PC-9 (cell line): ENCODE measurements around the gene RIMS1. TPM values are rescaled to one million over a fixed set of nuclear protein-coding genes. Genes with fewer than 3 reads are reported as not detected.

ENCODE experiments used
- BruUV-seq: library from RNA; stranded (reverse); fragments of 400-500 nt; replicated peaks from 2 replicates; lab custom pipeline; 2021; lab: Mats Ljungman, UMichigan
- CTCF ChIA-PET: fragments of 300-600 bp; sonication (Branson Sonifier 250); formaldehyde crosslinking; loops from one replicate; lab custom pipeline; 2022; ENCODE audit warnings: antibody characterized with exemption; lab: Charles Lee
- POLR2A ChIA-PET: fragments of 300-600 bp; sonication (Branson Sonifier 250); formaldehyde crosslinking; loops from one replicate; lab custom pipeline; 2022; ENCODE audit warnings: antibody characterized with exemption; ENCODE audit not compliant: unreplicated experiment; lab: Charles Lee
- DNase-seq, 2 experiments: peaks; one replicate each; pipeline versions ENCODE4 v3.0.0 to v3.0.0-alpha.2; 2015 to 2022; ENCODE audit warnings: mixed read lengths in 1 of 2
- H2AFZ ChIP-seq: fragments of 200-600 bp; sonication (generic); 2 replicates; pipeline ENCODE4 v1.8.1; 2017; ENCODE audit warnings: antibody characterized with exemption
- H3F3A ChIP-seq: fragments of 200-600 bp; sonication (generic); 2 replicates; pipeline ENCODE4 v1.8.1; 2017; ENCODE audit warnings: antibody characterized with exemption, mild to moderate bottlenecking, low read depth; ENCODE audit not compliant: insufficient read depth
- H3K27ac ChIP-seq: fragments of 200-600 bp; sonication (generic); 2 replicates; pipeline ENCODE4 v1.6.1; 2016; ENCODE audit warnings: mixed run types
- H3K27me3 ChIP-seq: fragments of 200-600 bp; sonication (generic); 2 replicates; pipeline ENCODE4 v1.6.1; 2016; ENCODE audit warnings: low read depth, mixed run types; ENCODE audit not compliant: insufficient read depth
- H3K36me3 ChIP-seq: fragments of 200-600 bp; sonication (generic); 2 replicates; pipeline ENCODE4 v1.6.1; 2016; ENCODE audit warnings: low read depth, mixed run types
- H3K4me1 ChIP-seq: fragments of 200-600 bp; sonication (generic); replicated peaks from 2 replicates; pipeline ENCODE4 v1.6.1; 2016; ENCODE audit warnings: mixed run types; ENCODE audit not compliant: insufficient read depth
- H3K4me2 ChIP-seq: fragments of 200-600 bp; sonication (generic); 2 replicates; pipeline ENCODE4 v1.6.1; 2017; ENCODE audit warnings: mixed run types
- H3K4me3 ChIP-seq: fragments of 200-600 bp; sonication (generic); 2 replicates; pipeline ENCODE4 v1.6.1; 2016; ENCODE audit warnings: mixed run types
- H3K79me2 ChIP-seq: fragments of 200-600 bp; sonication (generic); 2 replicates; pipeline ENCODE4 v1.6.1; 2017; ENCODE audit warnings: low read depth, mixed run types
- H3K9me2 ChIP-seq: fragments of 200-600 bp; sonication (generic); 2 replicates; pipeline ENCODE4 v1.8.1; 2017; ENCODE audit warnings: mild to moderate bottlenecking; ENCODE audit not compliant: insufficient read depth
- H3K9me3 ChIP-seq: fragments of 200-600 bp; sonication (generic); 2 replicates; pipeline ENCODE4 v1.8.1; 2016; ENCODE audit warnings: low read depth; ENCODE audit not compliant: insufficient read depth
- H4K20me1 ChIP-seq: fragments of 200-600 bp; sonication (generic); 2 replicates; pipeline ENCODE4 v1.8.1; 2017; ENCODE audit not compliant: insufficient read depth
- EZH2 ChIP-seq: fragments of 200-600 bp; sonication (generic); IDR thresholded peaks from 2 replicates; pipeline ENCODE4 v1.8.0; 2017; ENCODE audit warnings: antibody characterized with exemption, low read depth
- intact Hi-C: fragments of 100-400 bp; cut with micrococcal nuclease; formaldehyde crosslinking; loops from one replicate; pipeline ENCODE4 v1.10.0; 2022; ENCODE audit not compliant: unreplicated experiment
- total RNA-seq: library from RNA; stranded (reverse); gene quantifications from 2 replicates; pipeline ENCODE4 v1.2.3, GENCODE V29; 2021
- TF ChIP-seq, protein P1 (sequence below): fragments of 200-600 bp; sonication (generic); conservative IDR thresholded peaks from 2 replicates; pipeline ENCODE4 v1.6.1; 2017; ENCODE audit warnings: mixed run types, antibody characterized with exemption, mild to moderate bottlenecking, moderate library complexity

Gene RIMS1
- total RNA-seq, 1 experiment from 2014 or later = not detected

DNA sequence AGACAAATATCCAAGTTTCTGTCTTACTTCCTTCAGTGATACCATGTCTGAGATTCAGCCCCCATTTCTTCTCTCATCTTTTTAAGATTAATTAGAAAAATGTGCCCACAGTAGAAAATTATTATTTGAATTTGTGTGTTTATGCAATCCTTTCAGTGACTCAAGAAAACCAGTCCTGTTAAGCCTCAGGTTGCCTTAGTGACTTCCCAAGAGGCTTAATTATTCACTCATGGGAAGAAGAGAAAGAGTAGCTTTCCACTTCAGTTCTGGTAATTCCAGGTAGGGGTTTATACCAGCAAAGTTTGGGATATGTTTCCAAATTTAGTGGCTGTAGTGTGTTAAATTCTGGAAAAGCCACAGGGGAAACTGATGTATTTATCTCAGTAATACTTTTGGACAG, 149.1 kb downstream of the RIMS1 start:
- no peak for TF ChIP-seq EZH2
- TF ChIP-seq, protein P1, sequence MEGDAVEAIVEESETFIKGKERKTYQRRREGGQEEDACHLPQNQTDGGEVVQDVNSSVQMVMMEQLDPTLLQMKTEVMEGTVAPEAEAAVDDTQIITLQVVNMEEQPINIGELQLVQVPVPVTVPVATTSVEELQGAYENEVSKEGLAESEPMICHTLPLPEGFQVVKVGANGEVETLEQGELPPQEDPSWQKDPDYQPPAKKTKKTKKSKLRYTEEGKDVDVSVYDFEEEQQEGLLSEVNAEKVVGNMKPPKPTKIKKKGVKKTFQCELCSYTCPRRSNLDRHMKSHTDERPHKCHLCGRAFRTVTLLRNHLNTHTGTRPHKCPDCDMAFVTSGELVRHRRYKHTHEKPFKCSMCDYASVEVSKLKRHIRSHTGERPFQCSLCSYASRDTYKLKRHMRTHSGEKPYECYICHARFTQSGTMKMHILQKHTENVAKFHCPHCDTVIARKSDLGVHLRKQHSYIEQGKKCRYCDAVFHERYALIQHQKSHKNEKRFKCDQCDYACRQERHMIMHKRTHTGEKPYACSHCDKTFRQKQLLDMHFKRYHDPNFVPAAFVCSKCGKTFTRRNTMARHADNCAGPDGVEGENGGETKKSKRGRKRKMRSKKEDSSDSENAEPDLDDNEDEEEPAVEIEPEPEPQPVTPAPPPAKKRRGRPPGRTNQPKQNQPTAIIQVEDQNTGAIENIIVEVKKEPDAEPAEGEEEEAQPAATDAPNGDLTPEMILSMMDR = no peak
- no peak overlapping the region for H3K4me3 ChIP-seq
- intact Hi-C loops = no loop called here
- CTCF ChIA-PET = no interaction called here
- BruUV-seq = no TSS peak
- no peaks in the 10 kb centered on the region for H3F3A ChIP-seq
- H3K27me3 ChIP-seq = no peaks in the 10 kb centered on the region
- POLR2A ChIA-PET = no interaction called here
- no peak for DNase-seq
- no peaks in the 10 kb centered on the region for H3K9me2 ChIP-seq
- H3K27ac ChIP-seq = no peak overlapping the region
- no peaks in the 10 kb centered on the region for H3K9me3 ChIP-seq
- no peaks in the 10 kb centered on the region for H3K4me1 ChIP-seq
- H4K20me1 ChIP-seq = no peaks in the 10 kb centered on the region
- H3K79me2 ChIP-seq = no peaks in the 10 kb centered on the region
- H3K4me2 ChIP-seq = no peak overlapping the region
- no peak overlapping the region for H2AFZ ChIP-seq
- no peaks in the 10 kb centered on the region for H3K36me3 ChIP-seq

DNA sequence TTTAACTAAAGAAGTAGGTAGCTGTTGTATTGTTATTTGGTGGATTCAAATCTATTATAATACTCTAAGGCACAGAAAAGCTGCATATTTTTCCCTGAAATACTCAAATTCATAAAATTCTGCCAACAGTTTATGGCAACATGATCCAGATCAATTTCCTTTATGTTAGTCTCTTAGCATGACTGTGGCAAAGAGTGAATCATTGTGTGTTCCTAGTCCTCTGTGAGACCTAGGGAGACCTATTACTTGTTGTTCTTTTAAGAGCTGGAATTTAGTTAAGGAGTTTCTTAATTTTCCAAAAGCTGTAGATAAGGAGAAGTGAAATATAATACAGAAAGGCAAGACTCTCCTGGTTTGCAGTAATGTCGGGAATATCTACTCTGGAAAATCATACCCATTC, 149.6 kb downstream of the RIMS1 start:
- CTCF ChIA-PET = no interaction called here

DNA sequence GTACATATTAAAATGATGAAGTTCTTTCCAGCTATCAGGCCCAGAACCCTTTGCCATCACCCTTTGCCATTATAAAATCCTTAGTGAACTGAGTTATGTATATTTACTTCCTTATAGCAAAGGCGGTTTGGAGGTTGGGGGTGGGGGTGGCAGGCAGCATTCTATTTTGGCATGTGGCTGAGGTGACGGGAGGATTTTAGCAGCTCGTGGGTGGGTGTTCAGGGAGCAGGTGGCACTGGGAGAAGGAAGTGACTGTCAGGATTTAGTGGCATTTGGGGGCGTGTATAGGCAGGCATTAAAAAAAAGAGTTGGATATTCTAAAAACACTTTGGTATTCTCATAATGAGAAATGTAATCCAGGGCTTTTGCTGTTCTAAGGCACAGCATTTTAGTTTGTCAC, 150.7 kb downstream of the RIMS1 start:
- DNase-seq = no peak
- Histone ChIP-seq H3K4me1 (no peaks in the 10 kb centered on the region), H3K4me3 (no peak overlapping the region), H3F3A (no peaks in the 10 kb centered on the region), H3K9me2 (no peaks in the 10 kb centered on the region), H3K36me3 (no peaks in the 10 kb centered on the region), H3K79me2 (no peaks in the 10 kb centered on the region), H3K27ac (no peak overlapping the region), H2AFZ (no peak overlapping the region), H4K20me1 (no peaks in the 10 kb centered on the region), H3K9me3 (no peaks in the 10 kb centered on the region), H3K4me2 (no peak overlapping the region), H3K27me3 (no peaks in the 10 kb centered on the region)
- POLR2A ChIA-PET = no interaction called here
- BruUV-seq = no TSS peak
- CTCF ChIA-PET = no interaction called here
- TF ChIP-seq, protein P1 = no peak
- TF ChIP-seq EZH2 = no peak
- intact Hi-C loops = no loop called here

More for the DNA sequence above, 149.6 kb downstream of the RIMS1 start:
- Histone ChIP-seq H3K9me3 (no peaks in the 10 kb centered on the region), H3K36me3 (no peaks in the 10 kb centered on the region), H3K9me2 (no peaks in the 10 kb centered on the region), H4K20me1 (no peaks in the 10 kb centered on the region), H3F3A (no peaks in the 10 kb centered on the region), H2AFZ (no peak overlapping the region), H3K4me3 (no peak overlapping the region), H3K79me2 (no peaks in the 10 kb centered on the region), H3K4me1 (no peaks in the 10 kb centered on the region), H3K27me3 (no peaks in the 10 kb centered on the region), H3K27ac (no peak overlapping the region), H3K4me2 (no peak overlapping the region)
- POLR2A ChIA-PET = no interaction called here
- TF ChIP-seq, protein P1 = no peak
- TF ChIP-seq EZH2 = no peak
- BruUV-seq = no TSS peak
- intact Hi-C loops = no loop called here
- no peak for DNase-seq
